Activated CD8-positive, alpha-beta T cell treated with anti-CD3 and anti-CD28 coated beads, Interleukin-2, amount 10 ng/mL, durations not matched to agents 7 days and 5 days (primary cell): ENCODE results near the gene SDHB. TPM values are rescaled to one million over a fixed set of nuclear protein-coding genes. Genes with fewer than 3 reads are reported as not detected.

ENCODE experiments used
- ATAC-seq: fragments of 150-1000 bp; cut with Tn5 transposase; one replicate; pipeline ENCODE4 v1.10.0; 2021; ENCODE audit warnings: moderate library complexity
- CTCF ChIA-PET: fragments of 350-600 bp; sonication (Branson Sonifier 250); formaldehyde crosslinking; loops from one replicate; lab custom pipeline; 2021; ENCODE audit warnings: antibody characterized with exemption; lab: Charles Lee
- POLR2A ChIA-PET: fragments of 350-600 bp; sonication (Branson Sonifier 250); formaldehyde crosslinking; loops from one replicate; lab custom pipeline; 2021; ENCODE audit warnings: antibody characterized with exemption; lab: Charles Lee
- DNase-seq: peaks from one replicate; pipeline ENCODE4 v3.0.0-alpha.2; 2020
- H3K27ac Mint-ChIP-seq: one replicate; pipeline ENCODE4 v1.8.0; 2021; ENCODE audit warnings: mild to moderate bottlenecking, mixed read lengths
- H3K27me3 Mint-ChIP-seq: one replicate; pipeline ENCODE4 v1.8.0; 2021; ENCODE audit warnings: low read depth, mixed read lengths
- H3K36me3 Mint-ChIP-seq: one replicate; pipeline ENCODE4 v1.8.0; 2021; ENCODE audit warnings: low read depth, mixed read lengths
- H3K4me1 Mint-ChIP-seq: one replicate; pipeline ENCODE4 v1.8.0; 2021; ENCODE audit warnings: low read depth, mixed read lengths
- H3K4me3 Mint-ChIP-seq: one replicate; pipeline ENCODE4 v1.8.0; 2021; ENCODE audit warnings: mild to moderate bottlenecking, mixed read lengths
- H3K9me3 Mint-ChIP-seq: one replicate; pipeline ENCODE4 v1.8.0; 2022; ENCODE audit warnings: mixed read lengths; ENCODE audit not compliant: insufficient read depth
- total RNA-seq, 2 experiments: library from RNA; stranded (reverse); gene quantifications; one replicate each; pipeline ENCODE4 v1.2.3, GENCODE V29; 2021

SDHB gene
- total RNA-seq, 2 experiments from 2014 or later, result 90.4 to 101 TPM

GRCh38 chr1:17091252-17091651, 37.4 kb upstream of the SDHB start:
- Mint-ChIP-seq H3K4me1 (no peaks in the 10 kb centered on the region), H3K4me3 (no peak overlapping the region), H3K27ac (no peak overlapping the region), H3K27me3 (no peaks in the 10 kb centered on the region), H3K9me3 (no peaks in the 10 kb centered on the region), H3K36me3 (no peaks in the 10 kb centered on the region)
- CTCF ChIA-PET, result no interaction called here
- POLR2A ChIA-PET, result no interaction called here
- DNase-seq (no peak), ATAC-seq (no peak)

GRCh38 chr1:17089506-17089905, 35.7 kb upstream of the SDHB start:
- ATAC-seq, result no peak
- Mint-ChIP-seq H3K9me3 (no peaks in the 10 kb centered on the region), H3K4me1 (no peaks in the 10 kb centered on the region), H3K27me3 (no peaks in the 10 kb centered on the region), H3K36me3 (no peaks in the 10 kb centered on the region), H3K4me3 (no peak overlapping the region), H3K27ac (no peak overlapping the region)
- POLR2A ChIA-PET, result no interaction called here
- CTCF ChIA-PET, result no interaction called here
- DNase-seq, result no peak

GRCh38 chr1:17086751-17087150, 32.9 kb upstream of the SDHB start:
- no peak for DNase-seq
- Mint-ChIP-seq H3K27ac (no peak overlapping the region), H3K9me3 (no peaks in the 10 kb centered on the region), H3K36me3 (no peaks in the 10 kb centered on the region), H3K4me3 (no peak overlapping the region), H3K27me3 (no peaks in the 10 kb centered on the region), H3K4me1 (no peaks in the 10 kb centered on the region)
- ATAC-seq, result no peak
- POLR2A ChIA-PET, result no interaction called here
- CTCF ChIA-PET, result interaction anchor here (1.1 kb wide), 1 partner anchor 12 kb away, joined by 5 read pairs; no protein-coding TSS in a partner anchor

DNA sequence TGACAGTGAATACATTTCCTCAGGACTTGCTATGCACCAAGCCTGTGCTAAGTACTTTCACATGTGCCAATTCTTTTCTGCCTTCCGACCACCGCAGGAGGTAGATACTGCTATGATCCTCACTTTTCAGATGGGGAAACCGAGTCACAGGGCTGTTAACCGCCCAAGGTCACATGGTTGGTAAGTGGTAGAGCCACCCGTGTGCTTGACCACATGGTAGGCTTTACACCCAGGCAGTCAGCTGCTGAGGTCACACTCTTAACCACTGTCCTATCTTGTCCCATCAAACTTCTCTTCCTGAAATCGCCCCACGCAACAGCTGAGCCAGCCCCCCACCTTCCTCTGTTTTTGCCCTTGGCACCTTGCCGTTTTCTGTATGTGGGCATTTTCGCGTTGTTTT, 31.0 kb upstream of the SDHB start:
- no peak overlapping the region for H3K4me3 Mint-ChIP-seq
- ATAC-seq (no peak), DNase-seq (no peak)
- H3K9me3 Mint-ChIP-seq, result no peaks in the 10 kb centered on the region
- ChIA-PET POLR2A (interaction anchor here (0.8 kb wide), 1 partner anchor 36 kb away, joined by 3 read pairs; no protein-coding TSS in a partner anchor), CTCF (interaction anchor here (1.5 kb wide), 1 partner anchor 22 kb away, joined by 4 read pairs; no protein-coding TSS in a partner anchor)
- no peaks in the 10 kb centered on the region for H3K4me1 Mint-ChIP-seq
- no peaks in the 10 kb centered on the region for H3K36me3 Mint-ChIP-seq
- no peak overlapping the region for H3K27ac Mint-ChIP-seq
- no peaks in the 10 kb centered on the region for H3K27me3 Mint-ChIP-seq

DNA sequence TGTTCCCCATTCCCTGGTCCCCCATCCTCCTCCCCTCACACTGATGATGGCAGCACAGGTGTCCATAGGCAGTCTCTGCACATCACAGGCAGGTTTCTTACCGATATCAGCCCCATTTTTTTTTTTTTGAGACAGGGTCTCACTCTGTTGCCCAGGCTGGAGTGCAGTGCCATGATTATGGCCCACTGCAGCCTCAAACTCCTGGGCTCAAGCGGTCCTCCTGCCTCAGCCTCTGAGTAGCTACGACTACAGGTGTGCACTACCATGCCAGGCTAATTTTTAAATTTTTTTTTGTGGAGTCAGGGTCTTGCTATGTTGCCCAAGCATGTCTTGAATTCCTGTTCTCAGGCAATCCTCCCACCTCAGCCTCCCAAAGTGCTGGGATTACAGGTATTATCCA, 28.9 kb upstream of the SDHB start:
- H3K36me3 Mint-ChIP-seq, result no peaks in the 10 kb centered on the region
- no peaks in the 10 kb centered on the region for H3K27me3 Mint-ChIP-seq
- no peaks in the 10 kb centered on the region for H3K4me1 Mint-ChIP-seq
- no peaks in the 10 kb centered on the region for H3K9me3 Mint-ChIP-seq
- no peak overlapping the region for H3K4me3 Mint-ChIP-seq
- no peak overlapping the region for H3K27ac Mint-ChIP-seq
- ChIA-PET POLR2A (no interaction called here), CTCF (no interaction called here)
- ATAC-seq (no peak), DNase-seq (no peak)

- ChIA-PET CTCF (no interaction called here), POLR2A (no interaction called here)
- Mint-ChIP-seq H3K27ac (no peak overlapping the region), H3K36me3 (no peaks in the 10 kb centered on the region), H3K4me3 (no peak overlapping the region), H3K27me3 (peaks cover 4% of the 10 kb centered on the region), H3K4me1 (no peaks in the 10 kb centered on the region), H3K9me3 (no peaks in the 10 kb centered on the region)
- no peak for ATAC-seq
- no peak for DNase-seq
Measured at GRCh38 chr1:17081439-17081838, 27.6 kb upstream of the SDHB start.

GRCh38 chr1:17080880-17081279, 27.0 kb upstream of the SDHB start:
- Mint-ChIP-seq H3K4me1 (no peaks in the 10 kb centered on the region), H3K27ac (no peak overlapping the region), H3K4me3 (no peak overlapping the region), H3K27me3 (peaks cover 4% of the 10 kb centered on the region), H3K36me3 (no peaks in the 10 kb centered on the region), H3K9me3 (no peaks in the 10 kb centered on the region)
- no peak for DNase-seq
- ChIA-PET CTCF (no interaction called here), POLR2A (no interaction called here)
- no peak for ATAC-seq

- POLR2A ChIA-PET, result no interaction called here
- Mint-ChIP-seq H3K27me3 (peaks cover 4% of the 10 kb centered on the region), H3K36me3 (no peaks in the 10 kb centered on the region), H3K9me3 (no peaks in the 10 kb centered on the region), H3K27ac (no peak overlapping the region), H3K4me1 (peaks cover 4% of the 10 kb centered on the region), H3K4me3 (no peak overlapping the region)
- CTCF ChIA-PET, result no interaction called here
- ATAC-seq (no peak), DNase-seq (no peak)
Measured at GRCh38 chr1:17080085-17080759, 26.4 kb upstream of the SDHB start.

- ChIA-PET POLR2A (no interaction called here), CTCF (no interaction called here)
- Mint-ChIP-seq H3K9me3 (no peaks in the 10 kb centered on the region), H3K27me3 (peaks cover 4% of the 10 kb centered on the region), H3K36me3 (no peaks in the 10 kb centered on the region), H3K4me1 (peaks cover 4% of the 10 kb centered on the region), H3K27ac (no peak overlapping the region), H3K4me3 (no peak overlapping the region)
- no peak for ATAC-seq
- DNase-seq, result no peak
Measured at GRCh38 chr1:17078991-17079868, 25.4 kb upstream of the SDHB start.

DNA sequence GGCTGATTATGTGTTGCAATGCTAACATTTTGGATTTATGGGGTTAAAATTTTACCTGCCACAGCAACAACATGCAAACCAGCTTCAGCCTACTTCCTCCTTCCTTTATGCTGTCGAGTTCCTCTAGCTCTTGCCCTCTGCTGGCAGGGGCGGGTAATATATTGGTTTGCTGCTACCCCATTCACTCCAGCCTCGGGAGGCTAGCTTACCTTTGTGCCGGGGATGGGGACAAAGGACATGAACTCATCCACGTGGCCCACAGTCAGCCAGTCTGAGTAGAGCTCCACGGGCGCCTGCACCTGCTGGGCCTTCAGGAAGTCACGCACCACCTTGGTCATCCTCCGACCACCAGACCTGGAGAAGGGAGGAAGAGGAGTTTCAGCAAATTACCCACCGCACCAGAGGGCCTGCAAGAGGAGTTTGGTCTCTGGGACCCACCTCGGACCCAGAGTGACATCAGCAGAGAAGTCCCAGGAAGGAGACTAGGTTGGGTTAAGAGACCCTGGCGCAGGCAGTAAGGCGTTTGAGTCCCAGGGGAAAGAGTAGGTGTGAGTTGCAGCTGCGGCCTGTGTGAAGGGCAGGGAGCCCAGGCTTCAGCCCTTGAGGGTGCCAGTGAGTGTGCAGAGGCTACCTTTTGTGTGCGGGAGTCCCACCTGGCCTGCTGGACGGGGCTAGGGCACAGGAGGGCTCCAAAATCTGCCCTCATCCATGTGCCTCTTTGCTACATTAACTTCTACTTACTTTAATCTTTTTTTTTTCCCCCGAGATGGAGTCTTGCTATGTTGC, 21.8 kb upstream of the SDHB start:
- H3K27me3 Mint-ChIP-seq, result peaks cover 4% of the 10 kb centered on the region
- CTCF ChIA-PET, result interaction anchor here (0.7 to 1.8 kb wide), 7 partner anchors 9 to 187 kb away, joined by 3 to 27 read pairs (median 6); no protein-coding TSS in a partner anchor

GRCh38 chr1:17071794-17072193, 18.0 kb upstream of the SDHB start:
- CTCF ChIA-PET, result no interaction called here
- Mint-ChIP-seq H3K27me3 (peaks cover under 1% of the 10 kb centered on the region), H3K4me1 (peaks cover 4% of the 10 kb centered on the region), H3K36me3 (no peaks in the 10 kb centered on the region), H3K27ac (no peak overlapping the region), H3K4me3 (no peak overlapping the region), H3K9me3 (no peaks in the 10 kb centered on the region)
- POLR2A ChIA-PET, result interaction anchor here (0.6 kb wide), 1 partner anchor 1903 kb away, joined by 3 read pairs; no protein-coding TSS in a partner anchor
- DNase-seq (no peak), ATAC-seq (no peak)

More for the DNA sequence above, 21.8 kb upstream of the SDHB start:
- POLR2A ChIA-PET, result no interaction called here
- DNase-seq (peak; percentile 57), ATAC-seq (peak; percentile 64)
- H3K4me1 Mint-ChIP-seq, result peaks cover 4% of the 10 kb centered on the region
- H3K27ac Mint-ChIP-seq, result peak overlapping the region; percentile 63
- H3K9me3 Mint-ChIP-seq, result no peaks in the 10 kb centered on the region
- H3K36me3 Mint-ChIP-seq, result no peaks in the 10 kb centered on the region
- H3K4me3 Mint-ChIP-seq, result no peak overlapping the region
